Measurements from ENCODE around the gene ELAPOR2. TPM values are rescaled to one million over a fixed set of nuclear protein-coding genes. Genes with fewer than 3 reads are reported as not detected.
A peak's percentile ranks its signal among the peaks of the same experiment; 100 is the strongest.

The ELAPOR2 gene
- total and polyA plus RNA-seq, 7 donors, result 1.6 to 15.3 (median 7.3) TPM

DNA sequence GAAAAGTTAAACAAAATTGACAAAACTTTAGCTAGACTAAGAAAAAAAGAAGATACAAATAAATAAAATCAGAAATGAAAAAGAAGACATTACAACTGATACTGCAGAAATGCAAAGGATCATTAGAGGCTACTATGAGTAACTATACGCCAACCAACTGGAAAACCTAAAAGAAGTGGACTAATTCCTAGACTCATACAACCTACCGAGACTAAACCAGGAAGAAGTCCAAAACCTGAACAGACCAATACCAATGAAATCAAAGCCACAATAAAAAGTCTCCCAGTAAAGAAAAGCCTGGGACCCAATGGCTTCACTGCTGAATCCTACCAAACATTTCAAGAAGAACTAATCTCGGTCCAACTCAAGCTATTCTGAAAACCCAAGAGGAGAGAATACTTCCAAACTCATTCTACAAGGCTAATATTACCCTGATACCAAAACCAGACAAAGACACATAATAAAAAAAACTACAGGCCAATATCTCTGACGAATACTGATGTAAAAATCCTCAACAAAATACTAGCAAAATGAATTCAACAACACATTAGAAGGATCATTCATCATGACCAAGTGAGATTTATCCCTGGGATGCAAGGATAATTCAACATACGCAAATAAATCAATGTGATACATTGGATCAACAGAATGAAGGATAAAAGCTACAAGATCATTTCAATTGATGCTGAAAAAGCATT lies 20.3 kb downstream of the ELAPOR2 start:
- intact Hi-C loops (cut with DNase I), result no loop called here
- 65 to 72% methylated on average over 5 of the region's 5 CpGs for WGBS, 2 donors
- Histone ChIP-seq H3K9me3 (no peaks in the 10 kb centered on the region), H3K27me3 (no peaks in the 10 kb centered on the region), H3K4me3 (peak overlapping the region in 3 of 4 donors; percentile 20 to 32 (median 27)), H3K36me3 (no peaks in the 10 kb centered on the region), H3K4me1 (no peaks in the 10 kb centered on the region), H3K27ac (no peak overlapping the region)
- no peak for DNase-seq
- TF ChIP-seq EP300 (IDR thresholded peaks at IDR 0.05) (no peak), POLR2A (IDR thresholded peaks at IDR 0.05) (no peak), POLR2AphosphoS5 (IDR thresholded peaks at IDR 0.05) (no peak)
- TF ChIP-seq, protein P1, sequence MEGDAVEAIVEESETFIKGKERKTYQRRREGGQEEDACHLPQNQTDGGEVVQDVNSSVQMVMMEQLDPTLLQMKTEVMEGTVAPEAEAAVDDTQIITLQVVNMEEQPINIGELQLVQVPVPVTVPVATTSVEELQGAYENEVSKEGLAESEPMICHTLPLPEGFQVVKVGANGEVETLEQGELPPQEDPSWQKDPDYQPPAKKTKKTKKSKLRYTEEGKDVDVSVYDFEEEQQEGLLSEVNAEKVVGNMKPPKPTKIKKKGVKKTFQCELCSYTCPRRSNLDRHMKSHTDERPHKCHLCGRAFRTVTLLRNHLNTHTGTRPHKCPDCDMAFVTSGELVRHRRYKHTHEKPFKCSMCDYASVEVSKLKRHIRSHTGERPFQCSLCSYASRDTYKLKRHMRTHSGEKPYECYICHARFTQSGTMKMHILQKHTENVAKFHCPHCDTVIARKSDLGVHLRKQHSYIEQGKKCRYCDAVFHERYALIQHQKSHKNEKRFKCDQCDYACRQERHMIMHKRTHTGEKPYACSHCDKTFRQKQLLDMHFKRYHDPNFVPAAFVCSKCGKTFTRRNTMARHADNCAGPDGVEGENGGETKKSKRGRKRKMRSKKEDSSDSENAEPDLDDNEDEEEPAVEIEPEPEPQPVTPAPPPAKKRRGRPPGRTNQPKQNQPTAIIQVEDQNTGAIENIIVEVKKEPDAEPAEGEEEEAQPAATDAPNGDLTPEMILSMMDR (IDR thresholded peaks at IDR 0.05), result no peak

DNA sequence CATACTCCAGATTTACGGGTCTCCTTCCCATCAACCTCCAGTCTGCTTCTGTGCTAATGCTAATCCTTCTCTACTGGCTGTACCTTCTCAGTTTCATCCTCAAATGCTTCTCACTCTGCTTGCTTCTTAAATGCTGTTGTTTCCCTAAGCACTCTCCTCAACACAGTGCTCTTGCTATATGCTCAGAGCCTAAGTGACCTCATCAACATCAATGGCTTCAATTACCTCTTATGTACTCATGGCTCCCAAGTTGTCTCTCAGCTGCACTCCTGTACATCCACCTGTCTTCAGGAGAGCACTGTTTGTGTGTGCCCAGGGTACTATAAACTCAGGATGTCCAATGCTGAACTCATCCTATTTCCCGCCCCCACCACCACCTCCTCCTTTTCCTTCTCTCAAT lies 22.5 kb downstream of the ELAPOR2 start:
- intact Hi-C loops (cut with DNase I), result no loop called here
- 91 to 93% methylated on average over 2 of the region's 2 CpGs for WGBS, 2 donors
- DNase-seq, result no peak
- no peaks in the 10 kb centered on the region for H3K36me3 ChIP-seq
- no peak overlapping the region for H3K4me3 ChIP-seq
- no peak overlapping the region for H3K27ac ChIP-seq
- no peaks in the 10 kb centered on the region for H3K27me3 ChIP-seq
- H3K4me1 ChIP-seq, result no peaks in the 10 kb centered on the region
- TF ChIP-seq POLR2A (IDR thresholded peaks at IDR 0.05) (no peak), POLR2AphosphoS5 (IDR thresholded peaks at IDR 0.05) (no peak)
- H3K9me3 ChIP-seq, result no peaks in the 10 kb centered on the region

DNA sequence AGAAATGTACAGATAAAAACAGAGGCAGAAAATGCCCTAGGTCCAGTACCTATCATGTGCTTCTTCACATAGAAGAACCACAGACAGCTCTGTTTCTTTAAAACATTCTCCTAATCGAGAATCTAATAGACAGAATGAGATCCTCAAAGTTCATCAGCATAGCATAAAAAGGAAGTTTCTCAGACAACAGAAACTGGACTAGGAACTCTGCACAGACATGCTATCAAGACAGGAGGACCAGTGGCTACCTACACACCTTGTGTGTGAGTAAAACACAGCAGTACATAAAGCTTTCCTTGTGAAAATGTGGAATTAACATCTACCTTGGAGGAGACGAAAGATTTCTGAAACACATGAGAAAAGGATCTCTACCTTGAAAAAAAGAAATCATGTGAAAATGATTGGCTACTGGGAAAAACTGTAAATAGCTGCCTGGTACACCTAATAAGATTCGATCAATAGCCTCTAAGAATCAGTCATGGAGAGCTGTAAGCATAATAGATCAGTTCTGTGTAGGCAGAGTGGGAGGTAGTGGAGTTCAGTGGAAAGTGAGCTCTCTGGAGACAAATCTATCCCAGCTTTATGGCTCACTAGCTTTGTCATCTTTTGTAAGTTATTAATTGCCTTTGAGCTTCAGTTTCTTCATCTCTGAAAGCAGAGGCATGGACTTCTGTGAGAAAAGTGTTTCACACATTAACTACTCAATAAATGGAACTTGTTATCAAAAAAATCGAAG lies 26.7 kb downstream of the ELAPOR2 start:
- intact Hi-C loops (cut with DNase I), result no loop called here
- 79 to 88% methylated on average over 4 of the region's 4 CpGs for WGBS, 2 donors

DNA sequence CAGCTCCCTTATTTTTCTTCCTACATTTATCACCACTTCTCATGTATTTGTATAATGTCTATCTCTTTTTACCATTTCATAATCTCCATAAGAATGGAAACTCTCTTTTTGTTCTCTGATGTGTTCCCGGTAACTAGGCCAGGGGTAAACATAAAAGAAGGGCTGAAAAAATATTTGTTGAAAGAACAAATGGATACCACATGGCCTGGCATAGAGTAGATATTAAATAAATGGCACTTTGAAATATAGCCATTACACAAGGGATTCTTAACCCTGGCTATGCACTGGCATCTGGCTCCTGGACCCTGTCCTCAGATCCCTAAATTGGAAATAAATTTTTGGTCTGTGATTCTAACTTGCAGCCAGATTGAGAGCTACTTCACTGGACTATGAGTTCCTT lies 30.4 kb downstream of the ELAPOR2 start:
- no peak for DNase-seq
- WGBS, 2 donors, result 89 to 91% methylated on average over 1 of the region's 1 CpG
- Histone ChIP-seq H3K9me3 (no peaks in the 10 kb centered on the region), H3K4me3 (no peak overlapping the region), H3K27me3 (no peaks in the 10 kb centered on the region), H3K4me1 (no peaks in the 10 kb centered on the region), H3K27ac (no peak overlapping the region), H3K36me3 (no peaks in the 10 kb centered on the region)
- no peak for TF ChIP-seq POLR2AphosphoS5 (IDR thresholded peaks at IDR 0.05)
- TF ChIP-seq, protein P1 (IDR thresholded peaks at IDR 0.05), result no peak
- TF ChIP-seq EP300 (IDR thresholded peaks at IDR 0.05), result no peak
- TF ChIP-seq POLR2A (IDR thresholded peaks at IDR 0.05), result no peak
- intact Hi-C loops (cut with DNase I), result no loop called here

More for the DNA sequence above, 26.7 kb downstream of the ELAPOR2 start:
- no peak overlapping the region for H3K27ac ChIP-seq
- no peaks in the 10 kb centered on the region for H3K27me3 ChIP-seq
- no peaks in the 10 kb centered on the region for H3K36me3 ChIP-seq
- no peaks in the 10 kb centered on the region for H3K9me3 ChIP-seq
- no peak overlapping the region for H3K4me3 ChIP-seq
- TF ChIP-seq, protein P1 (IDR thresholded peaks at IDR 0.05), result no peak
- no peak for TF ChIP-seq EP300 (IDR thresholded peaks at IDR 0.05)
- no peak for TF ChIP-seq POLR2AphosphoS5 (IDR thresholded peaks at IDR 0.05)
- TF ChIP-seq POLR2A (IDR thresholded peaks at IDR 0.05), result no peak
- H3K4me1 ChIP-seq, result no peaks in the 10 kb centered on the region
- no peak for DNase-seq

DNA sequence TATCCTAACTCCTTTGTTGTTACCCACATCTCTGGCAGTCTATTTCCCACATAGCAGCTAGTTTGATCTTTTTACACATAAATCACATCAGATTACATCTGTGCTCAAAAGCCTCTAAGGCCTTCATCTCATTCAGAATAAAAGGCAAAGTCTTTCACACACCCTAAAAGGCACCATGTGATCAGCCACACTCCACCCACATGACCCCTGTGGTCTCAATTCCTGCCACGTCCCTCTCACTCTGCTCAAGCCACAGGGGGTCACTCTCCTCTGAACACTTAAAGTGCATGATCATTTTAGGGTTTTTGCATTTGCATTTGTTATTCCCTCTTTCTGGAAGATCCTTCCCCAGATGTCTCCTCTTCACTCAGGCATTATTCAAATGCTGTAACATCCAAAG lies 30.8 kb downstream of the ELAPOR2 start:
- Histone ChIP-seq H3K9me3 (no peaks in the 10 kb centered on the region), H3K36me3 (no peaks in the 10 kb centered on the region), H3K4me3 (no peak overlapping the region), H3K27ac (no peak overlapping the region), H3K27me3 (no peaks in the 10 kb centered on the region), H3K4me1 (no peaks in the 10 kb centered on the region)
- TF ChIP-seq, protein P1 (IDR thresholded peaks at IDR 0.05), result no peak
- TF ChIP-seq POLR2AphosphoS5 (IDR thresholded peaks at IDR 0.05) (no peak), POLR2A (IDR thresholded peaks at IDR 0.05) (no peak), EP300 (IDR thresholded peaks at IDR 0.05) (no peak)
- WGBS, 2 donors, result 51 to 78% methylated on average over 1 of the region's 1 CpG
- no peak for DNase-seq
- intact Hi-C loops (cut with DNase I), result no loop called here

Data from sigmoid colon (tissue), 7 donors.